ENCODE measurements around the gene TMCC1. TPM values are rescaled to one million over a fixed set of nuclear protein-coding genes. Genes with fewer than 3 reads are reported as not detected.

The TMCC1 gene
- total RNA-seq, 2 donors from 2014 or later = 10.1 to 13.2 TPM

- no peaks in the 10 kb centered on the region for H3K36me3 ChIP-seq (replicated peaks in 1 of 2; ENCODE audit: insufficient read depth in 1 of 2, low read depth in 2 of 2)
- no peaks in the 10 kb centered on the region for H3K9me3 ChIP-seq
- WGBS, 2 donors = 70 to 85% methylated on average over 8 of the region's 8 CpGs
- peaks cover 5% of the 10 kb centered on the region for H3K4me1 ChIP-seq
- no peaks in the 10 kb centered on the region for H3K27me3 ChIP-seq
- intact Hi-C loops (cut with DNase I) = loop anchor here (10.0 kb wide), 1 partner anchor 166 kb away; no protein-coding TSS in a partner anchor
- DNase-seq (no peak), ATAC-seq (no peak)
- no peak overlapping the region for H3K4me3 ChIP-seq
- TF ChIP-seq CTCF (IDR thresholded peaks at IDR 0.05) = no peak
- TF ChIP-seq POLR2A (IDR thresholded peaks at IDR 0.05) = no peak
- no peak overlapping the region for H3K27ac ChIP-seq
These were observed 44.8 kb upstream of the TMCC1 start for GRCh38 chr3:129938140-129938930.

- DNase-seq = no peak
These were observed 44.2 kb upstream of the TMCC1 start for GRCh38 chr3:129937717-129938116.

GRCh38 chr3:129936757-129937156 is 43.2 kb upstream of the TMCC1 start:
- H3K9me3 ChIP-seq = no peaks in the 10 kb centered on the region
- no peak overlapping the region for H3K4me3 ChIP-seq
- H3K27ac ChIP-seq = peak overlapping the region in 2 of 4 donors; percentile 16 to 34
- no peaks in the 10 kb centered on the region for H3K27me3 ChIP-seq
- intact Hi-C loops (cut with DNase I) = loop anchor here (10.0 kb wide), 1 partner anchor 168 kb away; no protein-coding TSS in a partner anchor
- H3K36me3 ChIP-seq (replicated peaks in 1 of 2; ENCODE audit: insufficient read depth in 1 of 2, low read depth in 2 of 2) = no peaks in the 10 kb centered on the region
- 33 to 44% methylated on average over 6 of the region's 6 CpGs for WGBS, 2 donors
- TF ChIP-seq CTCF (IDR thresholded peaks at IDR 0.05) (no peak), POLR2A (IDR thresholded peaks at IDR 0.05) (no peak)
- peaks cover 5% of the 10 kb centered on the region for H3K4me1 ChIP-seq
- DNase-seq (peak; percentile 27 to 68 (median 52)), ATAC-seq (peak; percentile 80)

More at GRCh38 chr3:129937717-129938116, 44.2 kb upstream of the TMCC1 start:
- no peaks in the 10 kb centered on the region for H3K36me3 ChIP-seq (replicated peaks in 1 of 2; ENCODE audit: insufficient read depth in 1 of 2, low read depth in 2 of 2)
- intact Hi-C loops (cut with DNase I) = loop anchor here (10.0 kb wide), 1 partner anchor 167 kb away; no protein-coding TSS in a partner anchor
- no peak overlapping the region for H3K4me3 ChIP-seq
- 83 to 90% methylated on average over 9 of the region's 9 CpGs for WGBS, 2 donors
- TF ChIP-seq POLR2A (IDR thresholded peaks at IDR 0.05) (no peak), CTCF (IDR thresholded peaks at IDR 0.05) (no peak)
- H3K27ac ChIP-seq = no peak overlapping the region
- H3K9me3 ChIP-seq = no peaks in the 10 kb centered on the region
- H3K27me3 ChIP-seq = no peaks in the 10 kb centered on the region
- no peak for ATAC-seq
- H3K4me1 ChIP-seq = peaks cover 5% of the 10 kb centered on the region

DNA sequence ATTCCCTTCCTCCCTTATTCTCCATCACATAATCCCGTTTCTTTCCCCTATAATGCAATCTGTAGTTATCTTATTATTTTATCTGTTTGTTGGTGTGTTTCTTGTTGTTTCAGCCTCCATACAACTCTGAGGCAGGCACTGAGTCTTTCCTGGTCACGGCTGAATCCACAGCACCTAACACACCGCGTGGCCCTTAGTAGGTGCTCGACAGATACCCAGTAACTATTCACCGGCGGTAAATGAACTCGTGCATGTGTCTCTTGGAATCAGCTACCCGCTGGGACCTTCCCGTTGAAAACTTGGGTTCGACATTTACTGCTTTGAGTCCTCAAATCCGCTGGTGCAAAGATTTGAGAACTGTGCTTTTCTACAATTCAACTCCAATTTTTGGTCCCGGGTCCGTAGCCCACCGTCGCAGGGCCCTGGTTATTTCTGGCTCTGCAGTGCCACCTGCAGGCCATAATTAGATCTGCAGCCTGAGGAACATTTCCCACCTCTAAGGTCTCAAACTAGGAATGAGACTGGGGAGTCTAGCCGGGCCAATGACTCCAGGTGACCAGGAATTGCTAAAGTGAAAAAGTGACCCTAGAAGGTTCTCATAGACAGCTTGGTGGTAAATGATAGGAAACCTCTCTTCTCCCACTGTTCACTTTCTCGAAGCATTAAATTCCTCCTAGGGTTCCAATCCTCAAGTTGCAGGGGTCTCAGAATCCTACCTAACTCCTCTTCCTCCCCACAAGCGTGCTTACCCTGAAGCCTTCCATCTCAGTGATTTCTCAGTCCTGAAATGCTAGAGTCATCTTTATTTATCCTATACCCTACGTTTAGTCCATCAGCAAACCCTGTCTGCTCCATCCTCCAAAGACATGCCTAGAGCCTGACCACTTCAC is 41.0 kb upstream of the TMCC1 start:
- peak; percentile 60 for ATAC-seq
- 21% methylated on average over 20 of the region's 20 CpGs for WGBS, 2 donors
- H3K4me3 ChIP-seq = no peak overlapping the region
- H3K27ac ChIP-seq = no peak overlapping the region
- H3K27me3 ChIP-seq = no peaks in the 10 kb centered on the region
- peaks cover 5% of the 10 kb centered on the region for H3K4me1 ChIP-seq
- TF ChIP-seq CTCF (IDR thresholded peaks at IDR 0.05) = peak; percentile 80 to 91 (median 86)
- no peak for TF ChIP-seq POLR2A (IDR thresholded peaks at IDR 0.05)
- peak; percentile 26 to 46 (median 32) for DNase-seq
- no peaks in the 10 kb centered on the region for H3K36me3 ChIP-seq (replicated peaks in 1 of 2; ENCODE audit: insufficient read depth in 1 of 2, low read depth in 2 of 2)
- no peaks in the 10 kb centered on the region for H3K9me3 ChIP-seq
- intact Hi-C loops (cut with DNase I) = loop anchor here (5.0 to 10.0 kb wide), 3 partner anchors 170 to 447 kb away; no protein-coding TSS in a partner anchor
